Measurements from ENCODE around the gene FMNL3.

The FMNL3 gene

GRCh38 chr12:49588281-49588680 lies 118.9 kb downstream of the FMNL3 start:
- Histone ChIP-seq H3K36me3 (ENCODE audit: insufficient read depth, low read length) (peaks cover 9% of the 10 kb centered on the region), H3K27ac (ENCODE audit: low read depth, low read length) (no peak overlapping the region), H2AFZ (ENCODE audit: low read length, unreplicated experiment) (no peak overlapping the region), H3K79me2 (ENCODE audit: control insufficient read depth, insufficient read depth, low read length, unreplicated experiment) (no peaks in the 10 kb centered on the region), H3K27me3 (ENCODE audit: insufficient read depth, low read length) (no peaks in the 10 kb centered on the region), H3K4me1 (ENCODE audit: control insufficient read depth, insufficient read depth, low read length, unreplicated experiment) (peaks cover 11% of the 10 kb centered on the region), H3K4me3 (ENCODE audit: low read depth, low read length) (no peak overlapping the region)

- H3K27ac ChIP-seq (ENCODE audit: low read depth, low read length), result no peak overlapping the region
- no peaks in the 10 kb centered on the region for H3K79me2 ChIP-seq (ENCODE audit: control insufficient read depth, insufficient read depth, low read length, unreplicated experiment)
- H2AFZ ChIP-seq (ENCODE audit: low read length, unreplicated experiment), result no peak overlapping the region
- H3K36me3 ChIP-seq (ENCODE audit: insufficient read depth, low read length), result peaks cover 9% of the 10 kb centered on the region
- no peaks in the 10 kb centered on the region for H3K27me3 ChIP-seq (ENCODE audit: insufficient read depth, low read length)
- H3K4me3 ChIP-seq (ENCODE audit: low read depth, low read length), result no peak overlapping the region
- peaks cover 11% of the 10 kb centered on the region for H3K4me1 ChIP-seq (ENCODE audit: control insufficient read depth, insufficient read depth, low read length, unreplicated experiment)
Observed at GRCh38 chr12:49587174-49587908, 119.9 kb downstream of the FMNL3 start.
